Measurements from ENCODE around the gene TMEM252. TPM values are rescaled to one million over a fixed set of nuclear protein-coding genes. Genes with fewer than 3 reads are reported as not detected.

TMEM252 gene
- total RNA-seq, 2 experiments from 2014 or later, result not detected

DNA sequence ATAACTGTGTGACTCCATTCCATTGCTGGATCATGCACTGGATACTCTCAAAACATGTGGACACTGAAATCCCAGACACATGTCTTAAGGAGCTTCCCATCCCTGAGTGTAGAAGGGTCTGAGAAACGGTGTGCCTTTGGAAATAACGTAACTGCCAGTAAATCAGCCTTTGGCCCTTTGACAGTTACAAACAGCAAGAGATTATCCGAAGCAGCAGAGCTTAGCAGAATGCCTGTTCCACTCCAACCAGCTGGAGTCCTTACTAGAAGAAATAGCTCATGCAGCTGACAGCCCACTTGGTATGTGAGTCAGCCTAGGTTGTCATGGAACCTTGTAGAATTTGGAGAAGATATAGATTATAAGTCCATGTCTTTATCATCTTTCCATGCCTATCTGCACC, 7.0 kb downstream of the TMEM252 start:
- ChIA-PET CTCF (ENCODE audit: unreplicated experiment) (interaction anchor here (0.5 kb wide), 1 partner anchor 35 kb away, joined by 3 read pairs; no protein-coding TSS in a partner anchor), POLR2A (interaction anchor here (0.9 to 1.2 kb wide), 2 partner anchors 27 to 30 kb away, joined by 3 read pairs; no protein-coding TSS in a partner anchor)
- intact Hi-C loops (cut with micrococcal nuclease; ENCODE audit: unreplicated experiment), result no loop called here
- no peak for DNase-seq (ENCODE audit: low spot score)
- Histone ChIP-seq H4K20me1 (ENCODE audit: insufficient read depth, low read length) (no peaks in the 10 kb centered on the region), H3K9me3 (ENCODE audit: low read length) (no peaks in the 10 kb centered on the region), H3K9me2 (ENCODE audit: insufficient read depth, low read length) (no peaks in the 10 kb centered on the region), H3K36me3 (ENCODE audit: insufficient read depth, low read length) (no peaks in the 10 kb centered on the region), H3K4me3 (ENCODE audit: low read depth, low read length, poor library complexity, severe bottlenecking) (no peak overlapping the region), H3K4me1 (ENCODE audit: insufficient read depth, low read length, poor library complexity, severe bottlenecking) (no peaks in the 10 kb centered on the region), H3K27ac (ENCODE audit: low read depth, low read length, poor library complexity, severe bottlenecking) (no peak overlapping the region), H3K4me2 (ENCODE audit: low read length) (no peak overlapping the region), H2AFZ (ENCODE audit: low read length) (no peak overlapping the region), H3K79me2 (ENCODE audit: insufficient read depth, low read depth, low read length) (no peaks in the 10 kb centered on the region)
- no TSS peak for BruUV-seq (replicated peaks)
- TF ChIP-seq EZH2phosphoT487 (IDR thresholded peaks at IDR 0.05; ENCODE audit: borderline replicate concordance, low read depth, low read length), result no peak
- TF ChIP-seq, protein P1, sequence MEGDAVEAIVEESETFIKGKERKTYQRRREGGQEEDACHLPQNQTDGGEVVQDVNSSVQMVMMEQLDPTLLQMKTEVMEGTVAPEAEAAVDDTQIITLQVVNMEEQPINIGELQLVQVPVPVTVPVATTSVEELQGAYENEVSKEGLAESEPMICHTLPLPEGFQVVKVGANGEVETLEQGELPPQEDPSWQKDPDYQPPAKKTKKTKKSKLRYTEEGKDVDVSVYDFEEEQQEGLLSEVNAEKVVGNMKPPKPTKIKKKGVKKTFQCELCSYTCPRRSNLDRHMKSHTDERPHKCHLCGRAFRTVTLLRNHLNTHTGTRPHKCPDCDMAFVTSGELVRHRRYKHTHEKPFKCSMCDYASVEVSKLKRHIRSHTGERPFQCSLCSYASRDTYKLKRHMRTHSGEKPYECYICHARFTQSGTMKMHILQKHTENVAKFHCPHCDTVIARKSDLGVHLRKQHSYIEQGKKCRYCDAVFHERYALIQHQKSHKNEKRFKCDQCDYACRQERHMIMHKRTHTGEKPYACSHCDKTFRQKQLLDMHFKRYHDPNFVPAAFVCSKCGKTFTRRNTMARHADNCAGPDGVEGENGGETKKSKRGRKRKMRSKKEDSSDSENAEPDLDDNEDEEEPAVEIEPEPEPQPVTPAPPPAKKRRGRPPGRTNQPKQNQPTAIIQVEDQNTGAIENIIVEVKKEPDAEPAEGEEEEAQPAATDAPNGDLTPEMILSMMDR (conservative IDR thresholded peaks at IDR 0.05; ENCODE audit: low read length), result no peak

DNA sequence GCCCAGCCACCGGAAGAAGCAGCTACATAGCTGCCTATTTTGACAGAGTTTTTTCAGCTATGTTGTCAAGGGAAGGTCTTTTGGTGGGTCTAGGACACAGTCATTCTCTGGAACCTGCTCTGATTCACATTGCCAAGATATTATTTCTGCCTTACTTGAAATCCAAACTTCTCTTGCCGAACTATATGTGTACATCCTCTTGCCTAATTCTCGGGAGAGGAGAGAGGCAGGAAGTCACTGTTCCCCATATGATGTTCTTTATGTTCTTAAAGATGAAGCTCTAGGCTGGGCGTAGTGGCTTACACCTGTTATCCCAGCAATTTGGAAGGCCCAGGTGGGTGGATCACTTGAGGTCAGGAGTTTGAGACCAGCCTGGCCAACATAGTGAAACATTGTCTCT, 8.6 kb downstream of the TMEM252 start:
- no peak for TF ChIP-seq EZH2phosphoT487 (IDR thresholded peaks at IDR 0.05; ENCODE audit: borderline replicate concordance, low read depth, low read length)
- TF ChIP-seq, protein P1 (conservative IDR thresholded peaks at IDR 0.05; ENCODE audit: low read length), result no peak
- Histone ChIP-seq H3K9me2 (ENCODE audit: insufficient read depth, low read length) (no peaks in the 10 kb centered on the region), H3K36me3 (ENCODE audit: insufficient read depth, low read length) (no peaks in the 10 kb centered on the region), H3K4me1 (ENCODE audit: insufficient read depth, low read length, poor library complexity, severe bottlenecking) (no peaks in the 10 kb centered on the region), H3K27ac (ENCODE audit: low read depth, low read length, poor library complexity, severe bottlenecking) (no peak overlapping the region), H3K9me3 (ENCODE audit: low read length) (no peaks in the 10 kb centered on the region), H4K20me1 (ENCODE audit: insufficient read depth, low read length) (no peaks in the 10 kb centered on the region), H3K4me2 (ENCODE audit: low read length) (no peak overlapping the region), H3K4me3 (ENCODE audit: low read depth, low read length, poor library complexity, severe bottlenecking) (no peak overlapping the region), H3K79me2 (ENCODE audit: insufficient read depth, low read depth, low read length) (no peaks in the 10 kb centered on the region), H2AFZ (ENCODE audit: low read length) (peak overlapping the region; percentile 34; the same call in 1 of the 2 replicates)
- POLR2A ChIA-PET, result interaction anchor here (0.6 to 1.4 kb wide), 3 partner anchors 8 to 283 kb away, joined by 3 to 4 read pairs (median 3); partner anchors contain the start of gene TMEM252
- CTCF ChIA-PET (ENCODE audit: unreplicated experiment), result no interaction called here
- DNase-seq (ENCODE audit: low spot score), result no peak
- intact Hi-C loops (cut with micrococcal nuclease; ENCODE audit: unreplicated experiment), result no loop called here
- BruUV-seq (replicated peaks), result no TSS peak

DNA sequence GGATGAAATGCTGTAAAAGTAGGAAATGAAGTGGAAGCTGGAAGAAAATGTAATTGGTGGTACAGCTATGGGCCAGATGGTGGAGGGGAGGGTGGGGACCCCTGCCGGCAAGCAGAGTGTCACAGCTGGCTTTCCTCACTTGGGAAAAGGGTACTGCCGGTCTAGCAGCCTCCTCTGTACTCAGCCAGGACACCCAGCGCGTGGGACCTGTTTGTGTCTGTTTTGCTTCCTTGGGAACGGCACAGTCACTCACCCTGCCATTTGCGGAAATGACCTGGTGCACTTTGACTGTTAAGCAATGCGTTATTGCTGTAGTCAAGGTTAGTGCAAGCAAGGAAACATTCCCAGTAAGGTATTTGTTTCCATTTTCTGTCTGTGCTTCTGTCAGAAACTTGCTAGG, 10.1 kb downstream of the TMEM252 start:
- no peak for DNase-seq (ENCODE audit: low spot score)
- TF ChIP-seq EZH2phosphoT487 (IDR thresholded peaks at IDR 0.05; ENCODE audit: borderline replicate concordance, low read depth, low read length), result no peak
- Histone ChIP-seq H3K27ac (ENCODE audit: low read depth, low read length, poor library complexity, severe bottlenecking) (no peak overlapping the region), H4K20me1 (ENCODE audit: insufficient read depth, low read length) (no peaks in the 10 kb centered on the region), H3K9me2 (ENCODE audit: insufficient read depth, low read length) (no peaks in the 10 kb centered on the region), H3K36me3 (ENCODE audit: insufficient read depth, low read length) (no peaks in the 10 kb centered on the region), H3K79me2 (ENCODE audit: insufficient read depth, low read depth, low read length) (no peaks in the 10 kb centered on the region), H3K9me3 (ENCODE audit: low read length) (no peaks in the 10 kb centered on the region), H2AFZ (ENCODE audit: low read length) (no peak overlapping the region), H3K4me1 (ENCODE audit: insufficient read depth, low read length, poor library complexity, severe bottlenecking) (no peaks in the 10 kb centered on the region), H3K4me3 (ENCODE audit: low read depth, low read length, poor library complexity, severe bottlenecking) (no peak overlapping the region), H3K4me2 (ENCODE audit: low read length) (no peak overlapping the region)
- no TSS peak for BruUV-seq (replicated peaks)
- ChIA-PET POLR2A (interaction anchor here (1.4 kb wide), 1 partner anchor 10 kb away, joined by 3 read pairs; the partner anchor contains the start of gene TMEM252), CTCF (ENCODE audit: unreplicated experiment) (no interaction called here)
- intact Hi-C loops (cut with micrococcal nuclease; ENCODE audit: unreplicated experiment), result no loop called here
